Neutrophil (primary cell): ENCODE data around the gene MYBPH.

Experiments used
- H3K27ac ChIP-seq: fragments of 200-600 bp; sonication (generic); 2 replicates; pipeline ENCODE4 v1.5.1; 2016; ENCODE audit warnings: mild to moderate bottlenecking, moderate library complexity
- H3K27me3 ChIP-seq: fragments of 200-600 bp; sonication (generic); 2 replicates; pipeline ENCODE4 v1.6.0; 2016; ENCODE audit warnings: mild to moderate bottlenecking
- H3K36me3 ChIP-seq: fragments of 200-600 bp; sonication (generic); 2 replicates; pipeline ENCODE4 v1.5.1; 2017
- H3K4me1 ChIP-seq, 2 experiments: fragments of 200-600 bp in 1 of 2; sonication (generic) in 1 of 2; 1 replicate in 1 of 2; 2 replicates in 1 of 2; pipeline versions ENCODE4 v1.5.1 to v1.6.1; 2013 to 2016; ENCODE audit warnings: low read depth in 1 of 2, low read length in 1 of 2, mild to moderate bottlenecking in 1 of 2, moderate library complexity in 1 of 2; ENCODE audit not compliant: control insufficient read depth in 1 of 2, insufficient read depth in 1 of 2
- H3K4me3 ChIP-seq, 2 experiments: fragments of 200-600 bp in 1 of 2; sonication (generic) in 1 of 2; 1 replicate in 1 of 2; 2 replicates in 1 of 2; pipeline ENCODE4 v1.5.1; 2013 to 2016; ENCODE audit warnings: low read depth in 1 of 2, low read length in 1 of 2, mild to moderate bottlenecking in 1 of 2, moderate library complexity in 1 of 2
- H3K9me3 ChIP-seq: fragments of 200-600 bp; sonication (generic); 2 replicates; pipeline ENCODE4 v1.5.1; 2016
- CTCF ChIP-seq: fragments of 200-600 bp; sonication (generic); IDR thresholded peaks from 2 replicates; pipeline ENCODE4 v1.5.1; 2016; ENCODE audit warnings: antibody characterized with exemption

Gene MYBPH

GRCh38 chr1:203152158-203153034, 23.2 kb downstream of the MYBPH start:
- Histone ChIP-seq H3K27me3 (peaks cover 44% of the 10 kb centered on the region), H3K4me3 (no peak overlapping the region), H3K9me3 (no peaks in the 10 kb centered on the region), H3K27ac (no peak overlapping the region), H3K36me3 (no peaks in the 10 kb centered on the region), H3K4me1 (no peaks in the 10 kb centered on the region)
- no peak for TF ChIP-seq CTCF

- H3K27me3 ChIP-seq: peaks cover 44% of the 10 kb centered on the region
- no peak overlapping the region for H3K4me3 ChIP-seq
- H3K4me1 ChIP-seq: no peaks in the 10 kb centered on the region
- no peaks in the 10 kb centered on the region for H3K36me3 ChIP-seq
- no peak for TF ChIP-seq CTCF
- H3K27ac ChIP-seq: no peak overlapping the region
- H3K9me3 ChIP-seq: no peaks in the 10 kb centered on the region
Measured at GRCh38 chr1:203151362-203152157, 24.1 kb downstream of the MYBPH start.

GRCh38 chr1:203150511-203151297, 24.9 kb downstream of the MYBPH start:
- no peak for TF ChIP-seq CTCF
- H3K36me3 ChIP-seq: no peaks in the 10 kb centered on the region
- peaks cover 44% of the 10 kb centered on the region for H3K27me3 ChIP-seq
- H3K4me1 ChIP-seq: no peaks in the 10 kb centered on the region
- H3K27ac ChIP-seq: no peak overlapping the region
- H3K4me3 ChIP-seq: no peak overlapping the region
- H3K9me3 ChIP-seq: no peaks in the 10 kb centered on the region

- no peaks in the 10 kb centered on the region for H3K4me1 ChIP-seq
- no peak overlapping the region for H3K4me3 ChIP-seq
- no peaks in the 10 kb centered on the region for H3K36me3 ChIP-seq
- no peaks in the 10 kb centered on the region for H3K9me3 ChIP-seq
- no peak overlapping the region for H3K27ac ChIP-seq
- no peak for TF ChIP-seq CTCF
- H3K27me3 ChIP-seq: peaks cover 37% of the 10 kb centered on the region
Measured at GRCh38 chr1:203149188-203149840, 26.3 kb downstream of the MYBPH start.

GRCh38 chr1:203148579-203148978, 27.0 kb downstream of the MYBPH start:
- no peaks in the 10 kb centered on the region for H3K9me3 ChIP-seq
- H3K27ac ChIP-seq: no peak overlapping the region
- H3K4me3 ChIP-seq: no peak overlapping the region
- no peak for TF ChIP-seq CTCF
- no peaks in the 10 kb centered on the region for H3K4me1 ChIP-seq
- H3K36me3 ChIP-seq: no peaks in the 10 kb centered on the region
- H3K27me3 ChIP-seq: peaks cover 30% of the 10 kb centered on the region
